Astrocyte (in vitro differentiated cells and primary cell): Measurements from ENCODE around the gene TBPL1. TPM values are rescaled to one million over a fixed set of nuclear protein-coding genes. Genes with fewer than 3 reads are reported as not detected.

ENCODE experiments used
- DNase-seq: peaks from one replicate; pipeline ENCODE4 v3.0.0-alpha.2; 2010; ENCODE audit warnings: low read depth
- FAIRE-seq: peaks from 2 replicates; lab custom pipeline; 2011; peaks lifted over from hg19 to GRCh38; lab: Jason Lieb, UNC
- H2AFZ ChIP-seq: 2 replicates; pipeline ENCODE4 v1.6.0; 2012; ENCODE audit warnings: low read depth, low read length, inconsistent platforms
- H3K27ac ChIP-seq: 2 replicates; pipeline ENCODE4 v1.5.1; 2011; ENCODE audit warnings: low read depth, low read length, inconsistent platforms
- H3K27me3 ChIP-seq: 2 replicates; pipeline ENCODE4 v1.6.0; 2011; ENCODE audit warnings: low read length, inconsistent platforms; ENCODE audit not compliant: insufficient read depth
- H3K36me3 ChIP-seq: 2 replicates; pipeline ENCODE4 v1.5.1; 2011; ENCODE audit warnings: low read length, inconsistent platforms; ENCODE audit not compliant: insufficient read depth
- H3K4me1 ChIP-seq: 2 replicates; pipeline ENCODE4 v1.5.1; 2011; ENCODE audit warnings: low read length, inconsistent platforms; ENCODE audit not compliant: insufficient read depth
- H3K4me2 ChIP-seq: 2 replicates; pipeline ENCODE4 v1.6.0; 2012; ENCODE audit warnings: low read length, inconsistent platforms
- H3K4me3 ChIP-seq: 2 replicates; pipeline ENCODE4 v1.5.1; 2011; ENCODE audit warnings: low read depth, mild to moderate bottlenecking, low read length, inconsistent platforms; ENCODE audit not compliant: insufficient read depth
- H3K79me2 ChIP-seq: 2 replicates; pipeline ENCODE4 v1.6.0; 2012; ENCODE audit warnings: mild to moderate bottlenecking, low read length, inconsistent platforms; ENCODE audit not compliant: insufficient read depth
- H3K9ac ChIP-seq: 2 replicates; pipeline ENCODE4 v1.6.0; 2012; ENCODE audit warnings: mild to moderate bottlenecking, low read length, inconsistent platforms
- H3K9me3 ChIP-seq: 2 replicates; pipeline ENCODE4 v1.5.1; 2012; ENCODE audit warnings: low read depth, mild to moderate bottlenecking, low read length, inconsistent platforms; ENCODE audit not compliant: insufficient read depth
- H4K20me1 ChIP-seq: 2 replicates; pipeline ENCODE4 v1.6.0; 2012; ENCODE audit warnings: low read length, inconsistent platforms; ENCODE audit not compliant: insufficient read depth
- H3K27ac Mint-ChIP-seq: one replicate; pipeline ENCODE4 v1.8.0; 2021; ENCODE audit warnings: mild to moderate bottlenecking, mixed read lengths; ENCODE audit not compliant: unreplicated experiment
- H3K27me3 Mint-ChIP-seq: one replicate; pipeline ENCODE4 v1.8.0; 2021; ENCODE audit warnings: low read depth, mixed read lengths; ENCODE audit not compliant: unreplicated experiment
- H3K36me3 Mint-ChIP-seq: one replicate; pipeline ENCODE4 v1.8.0; 2021; ENCODE audit warnings: low read depth, mixed read lengths; ENCODE audit not compliant: unreplicated experiment
- H3K4me1 Mint-ChIP-seq: one replicate; pipeline ENCODE4 v1.8.0; 2021; ENCODE audit warnings: low read depth, mixed read lengths; ENCODE audit not compliant: unreplicated experiment
- H3K4me3 Mint-ChIP-seq: one replicate; pipeline ENCODE4 v1.8.0; 2021; ENCODE audit warnings: mild to moderate bottlenecking, moderate library complexity, mixed read lengths; ENCODE audit not compliant: unreplicated experiment
- H3K9me3 Mint-ChIP-seq: one replicate; pipeline ENCODE4 v1.8.0; 2021; ENCODE audit warnings: mild to moderate bottlenecking, mixed read lengths; ENCODE audit not compliant: unreplicated experiment
- CTCF ChIP-seq: IDR thresholded peaks from 2 replicates; pipeline ENCODE4 v1.5.1; 2011; ENCODE audit warnings: low read depth, mild to moderate bottlenecking, inconsistent platforms, low read length, moderate library complexity; ENCODE audit not compliant: insufficient read depth
- EZH2 ChIP-seq: IDR thresholded peaks from 2 replicates; pipeline ENCODE4 v1.6.1; 2012; ENCODE audit warnings: mild to moderate bottlenecking, low read length, inconsistent platforms; ENCODE audit not compliant: insufficient read depth
- total RNA-seq: library from RNA; stranded (reverse); gene quantifications from 2 replicates; pipeline ENCODE4 v1.2.1, GENCODE V29; 2021

Gene TBPL1
- total RNA-seq, 1 donor from 2014 or later: 54.0 TPM

- no peak for FAIRE-seq
- no peak overlapping the region for H2AFZ ChIP-seq
- H3K27ac ChIP-seq: no peak overlapping the region
- H3K27me3 ChIP-seq: no peaks in the 10 kb centered on the region
- Mint-ChIP-seq H3K9me3 (peaks cover 8% of the 10 kb centered on the region), H3K27me3 (no peaks in the 10 kb centered on the region), H3K36me3 (peaks cover 8% of the 10 kb centered on the region), H3K4me3 (no peak overlapping the region), H3K27ac (no peak overlapping the region), H3K4me1 (no peaks in the 10 kb centered on the region)
- H3K9ac ChIP-seq: no peak overlapping the region
- TF ChIP-seq EZH2 (no peak), CTCF (no peak)
- no peak for DNase-seq
- no peak overlapping the region for H3K4me3 ChIP-seq
- H3K4me1 ChIP-seq: no peaks in the 10 kb centered on the region
- no peaks in the 10 kb centered on the region for H3K36me3 ChIP-seq
- no peak overlapping the region for H3K4me2 ChIP-seq
- H3K9me3 ChIP-seq: no peaks in the 10 kb centered on the region
- no peaks in the 10 kb centered on the region for H3K79me2 ChIP-seq
- H4K20me1 ChIP-seq: no peaks in the 10 kb centered on the region
Measured at GRCh38 chr6:134010400-134010799, 57.4 kb downstream of the TBPL1 start.

- Histone ChIP-seq H3K36me3 (no peaks in the 10 kb centered on the region), H3K9me3 (no peaks in the 10 kb centered on the region), H3K9ac (no peak overlapping the region), H3K4me1 (no peaks in the 10 kb centered on the region), H3K79me2 (no peaks in the 10 kb centered on the region), H3K27ac (no peak overlapping the region), H3K4me3 (no peak overlapping the region), H3K4me2 (no peak overlapping the region), H4K20me1 (no peaks in the 10 kb centered on the region), H2AFZ (no peak overlapping the region), H3K27me3 (no peaks in the 10 kb centered on the region)
- H3K9me3 Mint-ChIP-seq: peaks cover 8% of the 10 kb centered on the region
- no peak for DNase-seq
- TF ChIP-seq CTCF (no peak), EZH2 (no peak)
- H3K4me1 Mint-ChIP-seq: no peaks in the 10 kb centered on the region
- H3K36me3 Mint-ChIP-seq: peaks cover 8% of the 10 kb centered on the region
- no peaks in the 10 kb centered on the region for H3K27me3 Mint-ChIP-seq
- no peak for FAIRE-seq
- no peak overlapping the region for H3K27ac Mint-ChIP-seq
- no peak overlapping the region for H3K4me3 Mint-ChIP-seq
Measured at GRCh38 chr6:134010974-134011373, 58.0 kb downstream of the TBPL1 start.

- H3K27ac Mint-ChIP-seq: no peak overlapping the region
- H3K9me3 Mint-ChIP-seq: peaks cover 5% of the 10 kb centered on the region
- Histone ChIP-seq H3K4me1 (peaks cover 5% of the 10 kb centered on the region), H3K4me3 (no peak overlapping the region), H3K79me2 (no peaks in the 10 kb centered on the region), H3K36me3 (no peaks in the 10 kb centered on the region), H3K27me3 (no peaks in the 10 kb centered on the region), H3K4me2 (no peak overlapping the region), H3K9me3 (no peaks in the 10 kb centered on the region), H2AFZ (no peak overlapping the region), H3K9ac (no peak overlapping the region), H3K27ac (no peak overlapping the region), H4K20me1 (no peaks in the 10 kb centered on the region)
- TF ChIP-seq CTCF (no peak), EZH2 (no peak)
- H3K27me3 Mint-ChIP-seq: no peaks in the 10 kb centered on the region
- DNase-seq (no peak), FAIRE-seq (no peak)
- peaks cover 12% of the 10 kb centered on the region for H3K4me1 Mint-ChIP-seq
- H3K4me3 Mint-ChIP-seq: no peak overlapping the region
- H3K36me3 Mint-ChIP-seq: peaks cover 3% of the 10 kb centered on the region
Measured at GRCh38 chr6:134014588-134015137, 61.6 kb downstream of the TBPL1 start.
